GM18909 (cell line): Measurements from ENCODE around the gene SYTL2.
"Not testable (repeated sequence)": the region's sequence is repeated elsewhere in the genome, so short reads cannot be mapped to it uniquely, and the experiment has no call there.

ENCODE experiments used
- ATAC-seq: cut with Tn5 transposase; IDR thresholded peaks from one replicate; pipeline ENCODE4 v1.9.1; 2021; ENCODE audit warnings: mild to moderate bottlenecking; ENCODE audit not compliant: unreplicated experiment, poor library complexity

Gene SYTL2, protein sequence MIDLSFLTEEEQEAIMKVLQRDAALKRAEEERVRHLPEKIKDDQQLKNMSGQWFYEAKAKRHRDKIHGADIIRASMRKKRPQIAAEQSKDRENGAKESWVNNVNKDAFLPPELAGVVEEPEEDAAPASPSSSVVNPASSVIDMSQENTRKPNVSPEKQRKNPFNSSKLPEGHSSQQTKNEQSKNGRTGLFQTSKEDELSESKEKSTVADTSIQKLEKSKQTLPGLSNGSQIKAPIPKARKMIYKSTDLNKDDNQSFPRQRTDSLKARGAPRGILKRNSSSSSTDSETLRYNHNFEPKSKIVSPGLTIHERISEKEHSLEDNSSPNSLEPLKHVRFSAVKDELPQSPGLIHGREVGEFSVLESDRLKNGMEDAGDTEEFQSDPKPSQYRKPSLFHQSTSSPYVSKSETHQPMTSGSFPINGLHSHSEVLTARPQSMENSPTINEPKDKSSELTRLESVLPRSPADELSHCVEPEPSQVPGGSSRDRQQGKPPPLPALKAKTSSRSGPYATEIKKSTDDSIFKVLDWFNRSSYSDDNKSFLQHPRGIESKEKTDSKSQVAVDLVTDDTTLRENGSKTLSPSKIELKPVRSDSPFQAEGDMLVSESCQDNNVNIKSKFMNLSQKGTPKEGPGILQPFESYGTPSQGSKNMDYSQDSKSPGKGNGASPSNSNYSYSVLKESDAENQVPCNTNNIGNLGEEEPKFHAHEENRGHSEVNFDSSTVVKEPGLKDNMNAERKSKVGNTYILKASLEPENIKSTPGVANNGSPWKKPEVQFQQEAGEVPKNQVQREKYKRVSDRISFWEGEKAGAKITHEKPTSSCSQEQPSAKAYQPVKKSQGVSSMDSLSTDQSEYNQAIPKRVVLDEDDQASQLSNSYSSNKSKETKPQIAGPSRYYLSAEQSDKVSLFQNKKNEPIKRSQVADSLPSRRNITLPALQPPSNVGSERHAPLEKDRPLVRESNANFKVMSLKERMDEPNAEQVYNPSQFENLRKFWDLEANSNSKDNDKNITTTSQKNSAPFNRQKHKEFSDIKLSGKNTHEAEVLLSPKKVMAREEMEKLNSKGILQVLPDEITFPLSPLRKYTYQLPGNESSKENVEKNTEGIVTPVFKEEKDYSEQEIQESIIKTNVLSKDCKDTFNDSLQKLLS (N-terminal part only)

GRCh38 chr11:85810871-85811611 lies at the start of gene SYTL2:
SYTL2 (minus strand) TSS chr11:85811141; CDS start chr11:85757725, 53,416 bp downstream.
- ATAC-seq: peak; percentile 91

DNA sequence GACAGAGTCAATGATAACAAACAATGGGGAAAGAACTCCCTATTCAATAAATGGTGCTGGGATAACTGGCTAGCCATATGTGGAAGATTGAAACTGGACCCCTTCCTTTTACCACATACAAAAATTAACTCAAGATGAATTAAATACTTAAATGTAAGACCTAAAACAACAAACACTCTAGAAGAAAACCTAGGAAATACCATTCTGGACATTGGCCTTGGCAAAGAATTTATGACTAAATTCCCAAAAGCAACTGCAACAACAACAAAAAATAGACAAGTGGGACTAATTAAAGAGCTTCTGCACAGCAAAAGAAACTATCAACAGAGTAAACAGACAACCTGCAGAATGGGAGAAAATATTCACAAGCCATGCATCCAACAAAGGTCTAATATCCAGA lies 48.6 kb upstream of the SYTL2 start:
- not testable (repeated sequence) for ATAC-seq

- no peak for ATAC-seq
Measured at GRCh38 chr11:85857098-85857497, 46.2 kb upstream of the SYTL2 start.

GRCh38 chr11:85855341-85855656 lies 44.4 kb upstream of the SYTL2 start, which contains the start of gene CCDC83:
CCDC83 (plus strand) TSS chr11:85855383; CDS start chr11:85865124, 9,741 bp downstream.
- ATAC-seq: no peak

- ATAC-seq: peak; percentile 100
Measured at GRCh38 chr11:85854557-85855340, 43.8 kb upstream of the SYTL2 start.

GRCh38 chr11:85854212-85854556 lies 43.2 kb upstream of the SYTL2 start:
- ATAC-seq: no peak

DNA sequence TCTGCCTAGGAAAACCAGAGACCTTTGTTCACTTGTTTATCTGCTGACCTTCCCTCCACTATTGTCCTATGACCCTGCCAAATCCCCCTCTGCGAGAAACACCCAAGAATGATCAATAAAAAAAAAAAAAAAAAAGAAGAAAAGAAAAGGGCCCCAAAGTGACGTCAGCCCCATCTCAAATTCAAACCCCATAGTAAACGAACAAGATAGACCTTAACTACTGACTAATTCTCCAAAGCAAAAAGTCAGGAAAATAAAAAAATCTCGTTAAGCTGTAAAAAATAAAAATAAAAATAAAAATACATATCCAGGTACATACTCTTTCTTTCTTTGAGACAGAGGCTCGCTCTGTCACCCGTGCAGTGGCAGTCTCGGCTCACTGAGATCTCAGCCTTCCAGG lies 42.6 kb upstream of the SYTL2 start:
- not testable (repeated sequence) for ATAC-seq

DNA sequence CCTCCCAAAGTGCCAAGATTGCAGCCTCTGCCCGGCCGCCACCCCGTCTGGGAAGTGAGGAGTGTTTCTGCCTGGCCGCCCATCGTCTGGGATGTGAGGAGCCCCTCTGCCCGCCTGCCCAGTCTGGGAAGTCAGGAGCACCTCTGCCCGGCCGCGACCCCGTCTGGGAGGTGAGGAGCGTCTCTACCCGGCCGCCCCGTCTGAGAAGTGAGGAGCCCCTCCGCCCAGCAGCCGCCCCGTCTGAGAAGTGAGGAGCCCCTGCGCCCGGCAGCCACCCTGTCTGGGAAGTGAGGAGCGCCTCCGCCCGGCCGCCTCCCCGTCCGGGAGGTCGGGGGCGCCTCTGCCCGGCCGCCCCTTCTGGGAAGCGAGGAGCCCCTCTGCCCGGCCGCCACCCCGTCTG lies 41.8 kb upstream of the SYTL2 start:
- ATAC-seq: not testable (repeated sequence)

DNA sequence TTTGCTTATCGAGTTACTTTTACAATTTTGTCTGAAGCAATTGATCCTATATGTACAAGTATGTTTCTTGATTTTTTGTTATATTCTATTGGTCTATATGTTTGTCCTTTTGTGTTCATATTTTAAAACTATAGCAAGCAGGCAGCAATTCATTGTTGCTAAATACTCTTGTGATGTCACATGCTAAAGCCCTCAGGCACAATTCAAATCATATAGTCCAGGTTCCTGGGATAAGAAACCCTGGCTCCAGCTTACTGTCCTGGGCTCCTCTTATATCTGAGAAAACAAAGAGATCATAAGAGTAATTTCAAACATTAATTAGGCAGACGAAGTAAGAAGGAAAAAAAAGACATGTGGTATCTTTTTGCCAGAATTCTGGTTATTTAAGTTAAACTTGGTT lies 37.6 kb upstream of the SYTL2 start:
- ATAC-seq: no peak

- no peak for ATAC-seq
Measured at GRCh38 chr11:85848006-85848405, 37.1 kb upstream of the SYTL2 start.

GRCh38 chr11:85847436-85847835 lies 36.5 kb upstream of the SYTL2 start:
- ATAC-seq: no peak

DNA sequence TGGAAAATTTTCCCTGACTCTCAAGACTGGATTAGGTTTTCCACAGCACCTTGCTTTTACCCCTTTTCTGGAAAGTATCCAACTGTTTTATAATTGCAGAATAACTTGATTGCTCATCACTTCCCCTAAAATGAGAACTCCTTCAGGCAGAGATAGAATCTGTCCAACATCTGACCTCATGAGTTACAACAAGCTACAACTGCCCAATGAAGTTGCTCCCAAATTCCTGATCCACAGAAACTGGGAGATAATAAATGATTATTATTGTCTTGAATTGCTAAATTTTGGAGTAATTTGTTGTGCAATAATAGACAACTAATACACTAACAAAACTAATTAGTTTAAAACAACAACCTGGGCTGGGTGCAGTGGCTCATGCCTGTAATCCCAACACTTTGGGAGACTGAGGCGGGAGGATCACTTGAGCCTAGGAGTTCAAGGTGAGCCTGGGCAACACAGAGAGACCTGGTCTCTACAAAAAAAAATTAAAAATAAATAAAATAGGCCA lies 34.2 kb upstream of the SYTL2 start:
- no peak for ATAC-seq

GRCh38 chr11:85844439-85845123 lies 33.6 kb upstream of the SYTL2 start:
- no peak for ATAC-seq

GRCh38 chr11:85843929-85844328 lies 33.0 kb upstream of the SYTL2 start:
- no peak for ATAC-seq

DNA sequence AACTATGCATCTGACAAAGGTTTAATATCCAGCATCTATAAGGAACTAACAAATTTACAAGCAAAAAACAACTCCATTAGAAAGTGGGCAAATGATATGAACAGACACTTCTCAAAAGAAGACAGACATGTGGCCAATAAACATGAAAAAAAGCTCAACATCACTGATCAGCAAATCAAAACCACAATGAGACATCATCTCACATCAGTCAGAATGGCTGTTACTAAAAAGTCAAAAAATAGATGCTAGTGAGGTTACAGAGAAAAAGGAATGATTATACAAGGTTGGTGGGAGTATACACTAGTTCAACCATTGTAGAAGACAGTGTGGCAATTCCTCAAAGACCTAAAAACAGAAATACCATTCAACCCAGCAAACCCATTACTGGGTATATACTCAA lies 30.0 kb upstream of the SYTL2 start:
- ATAC-seq: not testable (repeated sequence)

GRCh38 chr11:85835729-85836128 lies 24.8 kb upstream of the SYTL2 start:
- ATAC-seq: no peak

- ATAC-seq: no peak
Measured at GRCh38 chr11:85835263-85835662, 24.3 kb upstream of the SYTL2 start.

- ATAC-seq: no peak
Measured at GRCh38 chr11:85831050-85831449, 20.1 kb upstream of the SYTL2 start.

- no peak for ATAC-seq
Measured at GRCh38 chr11:85829172-85829571, 18.2 kb upstream of the SYTL2 start.
